GM23338 (cell line): Measurements from ENCODE around the gene UBASH3B. TPM values are rescaled to one million over a fixed set of nuclear protein-coding genes. Genes with fewer than 3 reads are reported as not detected.

Experiments used
- ATAC-seq: fragments of 200-7000 bp; cut with Tn5 transposase; 3 replicates; pipeline ENCODE4 v1.9.1; 2020
- DNase-seq: peaks from one replicate; pipeline ENCODE4 v3.0.0-alpha.2; 2015; ENCODE audit warnings: low spot score
- H2AFZ ChIP-seq: fragments of 200-600 bp; sonication (generic); 2 replicates; pipeline ENCODE4 v1.8.0; 2016; ENCODE audit warnings: antibody characterized with exemption, mild to moderate bottlenecking, moderate library complexity
- H3F3A ChIP-seq: fragments of 200-600 bp; sonication (generic); replicated peaks from 2 replicates; pipeline ENCODE4 v1.8.0; 2017; ENCODE audit warnings: antibody characterized with exemption, mixed run types, low read depth
- H3K27ac ChIP-seq: fragments of 200-600 bp; sonication (generic); 2 replicates; pipeline ENCODE4 v1.6.1; 2016; ENCODE audit warnings: low read depth
- H3K27me3 ChIP-seq: fragments of 200-600 bp; sonication (generic); 2 replicates; pipeline ENCODE4 v1.8.0; 2016; ENCODE audit warnings: mild to moderate bottlenecking, mixed run types, moderate library complexity; ENCODE audit not compliant: insufficient read depth
- H3K36me3 ChIP-seq: fragments of 200-600 bp; sonication (generic); 2 replicates; pipeline ENCODE4 v1.8.0; 2016; ENCODE audit warnings: mild to moderate bottlenecking; ENCODE audit not compliant: insufficient read depth
- H3K4me1 ChIP-seq: fragments of 200-600 bp; sonication (generic); 2 replicates; pipeline ENCODE4 v1.8.0; 2016; ENCODE audit warnings: mild to moderate bottlenecking, moderate library complexity; ENCODE audit not compliant: insufficient read depth
- H3K4me2 ChIP-seq: fragments of 200-600 bp; sonication (generic); 2 replicates; pipeline ENCODE4 v1.7.1; 2017; ENCODE audit warnings: mixed run types
- H3K4me3 ChIP-seq: fragments of 200-600 bp; sonication (generic); 2 replicates; pipeline ENCODE4 v1.6.1; 2016; ENCODE audit warnings: mixed run types
- H3K79me2 ChIP-seq: fragments of 200-600 bp; sonication (generic); replicated peaks from 2 replicates; pipeline ENCODE4 v1.8.0; 2017; ENCODE audit warnings: mild to moderate bottlenecking; ENCODE audit not compliant: insufficient read depth
- H3K9me2 ChIP-seq: fragments of 200-600 bp; sonication (generic); 2 replicates; pipeline ENCODE4 v1.8.0; 2017; ENCODE audit not compliant: insufficient read depth
- H4K20me1 ChIP-seq: fragments of 200-600 bp; sonication (generic); replicated peaks from 2 replicates; pipeline ENCODE4 v1.8.0; 2017; ENCODE audit warnings: mild to moderate bottlenecking; ENCODE audit not compliant: insufficient read depth
- H3K27ac Mint-ChIP-seq: 2 replicates; pipeline ENCODE4 v1.8.0; 2020; ENCODE audit warnings: inconsistent platforms, mild to moderate bottlenecking, moderate library complexity, mixed read lengths
- H3K27me3 Mint-ChIP-seq: 3 replicates; pipeline ENCODE4 v1.8.0; 2022; ENCODE audit warnings: low read depth, mild to moderate bottlenecking, moderate library complexity, mixed read lengths, inconsistent platforms; ENCODE audit not compliant: insufficient read depth, poor library complexity
- H3K36me3 Mint-ChIP-seq: 3 replicates; pipeline ENCODE4 v1.8.0; 2021; ENCODE audit warnings: low read depth, mild to moderate bottlenecking, inconsistent platforms, moderate library complexity, mixed read lengths
- H3K4me1 Mint-ChIP-seq: 3 replicates; pipeline ENCODE4 v1.8.0; 2020; ENCODE audit warnings: mild to moderate bottlenecking, inconsistent platforms, mixed read lengths
- H3K4me3 Mint-ChIP-seq: 3 replicates; pipeline ENCODE4 v1.8.0; 2021; ENCODE audit warnings: moderate library complexity, mild to moderate bottlenecking, inconsistent platforms, mixed read lengths
- H3K9me3 Mint-ChIP-seq: 3 replicates; pipeline ENCODE4 v1.8.0; 2020; ENCODE audit warnings: moderate library complexity, mild to moderate bottlenecking, inconsistent platforms, mixed read lengths
- CREB1 ChIP-seq: fragments of 250-450 bp; sonication (Bioruptor Pico); IDR thresholded peaks from 2 replicates; pipeline ENCODE4 v1.5.0; 2020; ENCODE audit warnings: low read depth, mild to moderate bottlenecking, moderate library complexity
- CTCF ChIP-seq, 2 experiments: fragments of 200-600 bp in 1 of 2; sonication (generic) in 1 of 2; conservative IDR thresholded peaks; 2 replicates each; pipeline versions ENCODE4 v1.5.1 to v1.6.1; 2016 to 2017; ENCODE audit warnings: antibody characterized with exemption in 2 of 2, low read depth in 2 of 2, mild to moderate bottlenecking in 2 of 2, moderate library complexity in 1 of 2
- ETS1 ChIP-seq: IDR thresholded peaks from 2 replicates; pipeline ENCODE4 v1.6.1; 2016; ENCODE audit warnings: antibody characterized with exemption
- EZH2 ChIP-seq: fragments of 200-600 bp; sonication (generic); IDR thresholded peaks from one replicate; pipeline ENCODE4 v1.8.0; 2017; ENCODE audit warnings: antibody characterized with exemption, mild to moderate bottlenecking, low read depth; ENCODE audit not compliant: unreplicated experiment
- EZH2phosphoT487 ChIP-seq: fragments of 200-600 bp; sonication (generic); IDR thresholded peaks from one replicate; pipeline ENCODE4 v1.8.1; 2018; ENCODE audit warnings: antibody characterized with exemption; ENCODE audit not compliant: unreplicated experiment
- JUNB ChIP-seq: IDR thresholded peaks from one replicate; pipeline ENCODE4 v1.6.1; 2016; ENCODE audit warnings: antibody characterized with exemption; ENCODE audit not compliant: unreplicated experiment
- NANOG ChIP-seq: IDR thresholded peaks from 2 replicates; pipeline ENCODE4 v1.6.1; 2016; ENCODE audit warnings: antibody characterized with exemption, borderline replicate concordance
- POLR2AphosphoS5 ChIP-seq: IDR thresholded peaks from 2 replicates; pipeline ENCODE4 v1.6.1; 2016; ENCODE audit warnings: antibody characterized with exemption, low read depth
- REST ChIP-seq: IDR thresholded peaks from one replicate; pipeline ENCODE4 v1.6.1; 2018; ENCODE audit warnings: antibody characterized with exemption; ENCODE audit not compliant: unreplicated experiment
- ZNF114 ChIP-seq: fragments of 250-450 bp; sonication (Bioruptor Pico); IDR thresholded peaks from 2 replicates; pipeline ENCODE4 v1.5.0; 2020; ENCODE audit warnings: mild to moderate bottlenecking, moderate library complexity
- ZNF331 ChIP-seq: fragments of 250-450 bp; sonication (Bioruptor Pico); IDR thresholded peaks from 2 replicates; pipeline ENCODE4 v1.5.0; 2020; ENCODE audit warnings: low read depth, mild to moderate bottlenecking, moderate library complexity
- polyA plus RNA-seq: library from polyadenylated mRNA; unstranded; fragments of >200 nt; fragmentation: Nextera tagmentation; extraction: Ambion mirVana; gene quantifications from 2 replicates; pipeline ENCODE4 v1.2.1, GENCODE V29; 2016
- total RNA-seq: library from RNA; depleted of rRNA; stranded (reverse); fragments of >200 nt; shearing (Covaris generic); gene quantifications from 2 replicates; pipeline ENCODE4 v1.2.3, GENCODE V29; 2014

UBASH3B gene
- total and polyA plus RNA-seq, 2 experiments from 2014 or later, result 2.1 to 12.0 TPM

GRCh38 chr11:122726028-122726427 is 70.5 kb downstream of the UBASH3B start:
- Mint-ChIP-seq H3K36me3 (no peaks in the 10 kb centered on the region), H3K27me3 (peaks cover 4% of the 10 kb centered on the region), H3K4me3 (no peak overlapping the region), H3K9me3 (no peaks in the 10 kb centered on the region), H3K4me1 (peaks cover 22% of the 10 kb centered on the region), H3K27ac (no peak overlapping the region)
- H4K20me1 ChIP-seq, result no peaks in the 10 kb centered on the region
- no peaks in the 10 kb centered on the region for H3K36me3 ChIP-seq
- DNase-seq (no peak), ATAC-seq (no peak)
- no peak overlapping the region for H3K27ac ChIP-seq
- H3K9me2 ChIP-seq, result no peaks in the 10 kb centered on the region
- TF ChIP-seq EZH2 (no peak), NANOG (no peak)
- H2AFZ ChIP-seq, result no peak overlapping the region
- H3K4me1 ChIP-seq, result peaks cover 11% of the 10 kb centered on the region; the same call in 1 of the 2 replicates
- no peaks in the 10 kb centered on the region for H3K79me2 ChIP-seq
- H3K4me3 ChIP-seq, result no peak overlapping the region
- H3K4me2 ChIP-seq, result no peak overlapping the region
- H3F3A ChIP-seq, result no peaks in the 10 kb centered on the region
- H3K27me3 ChIP-seq, result no peaks in the 10 kb centered on the region

- Mint-ChIP-seq H3K27ac (peak overlapping the region; percentile 39), H3K36me3 (no peaks in the 10 kb centered on the region), H3K4me3 (no peak overlapping the region), H3K27me3 (peaks cover 4% of the 10 kb centered on the region), H3K9me3 (no peaks in the 10 kb centered on the region), H3K4me1 (peaks cover 19% of the 10 kb centered on the region)
- Histone ChIP-seq H3K4me3 (no peak overlapping the region), H3K36me3 (no peaks in the 10 kb centered on the region), H3K4me2 (no peak overlapping the region), H3K9me2 (no peaks in the 10 kb centered on the region), H3K79me2 (no peaks in the 10 kb centered on the region), H3K27me3 (no peaks in the 10 kb centered on the region), H3F3A (no peaks in the 10 kb centered on the region), H2AFZ (no peak overlapping the region), H4K20me1 (no peaks in the 10 kb centered on the region), H3K27ac (no peak overlapping the region), H3K4me1 (peaks cover 11% of the 10 kb centered on the region; the same call in 1 of the 2 replicates)
- ATAC-seq (no peak), DNase-seq (no peak)
- no peak for TF ChIP-seq NANOG
- no peak for TF ChIP-seq JUNB
- no peak for TF ChIP-seq CREB1
- no peak for TF ChIP-seq EZH2phosphoT487
- TF ChIP-seq ETS1, result no peak
- no peak for TF ChIP-seq EZH2
- no peak for TF ChIP-seq ZNF331
- TF ChIP-seq CTCF (conservative IDR thresholded peaks at IDR 0.05; ENCODE audit: low read depth in 2 of 2), result no peak
- no peak for TF ChIP-seq POLR2AphosphoS5
- TF ChIP-seq REST, result no peak
- TF ChIP-seq ZNF114 (CRISPR knock-in tag), result no peak
These were observed 71.8 kb downstream of the UBASH3B start for GRCh38 chr11:122727101-122727929.
